Heart left ventricle (tissue), 13 donors: ENCODE measurements around the gene TIFAB.

ENCODE experiments used
- POLR2A ChIP-seq, 2 donors: fragments of 450-650 bp; IDR thresholded peaks; one replicate each; pipeline ENCODE4 v1.6.1; 2017; ENCODE audit warnings: antibody characterized with exemption in 2 of 2, mild to moderate bottlenecking in 2 of 2, moderate library complexity in 2 of 2
- TF ChIP-seq, protein P1 (sequence below), 12 donors: fragments of 200-600 bp; sonication (generic) in 4 of 12; IDR thresholded peaks; one replicate each; pipeline versions ENCODE4 v1.5.0 to v1.8.0; 2018 to 2022; ENCODE audit warnings: antibody characterized with exemption in 12 of 12, mild to moderate bottlenecking in 5 of 12
- donor health status: ischemic (EF 13 %, LVEDD 7.1; RV severe dilation, severe dysfunction).
- donor health status: DM: no; HTN: yes; CAD: no.
- donor health status: DM: no; HTN: no; CAD: no.
- donor health status: ischemic (EF 25% LVEDD 6.9; RV normal size, moderate dysfunction).
- donor health status: ischemic (EF 25% LVEDD 5.7; RV mildly dilated, moderate dysfunction).
- donor health status: ischemic (EF 35%, LVEDD 5.7; RV mildly dilated, moderate dysfunction).
- donor health status: nonischemic (EF 11% LVEDD 7.7; RV severe dilation, severe dysfunction).
- donor health status: DM: yes; HTN: yes; CAD: no.
- donor health status: PGD.
- donor health status: ischemic (EF 29% LVEDD 5.4; RV normal size, mild dysfunction).
- donor health status: nonischemic (EF 23%, LVEDD 6.1; RV moderate dilation, normal function).

DNA sequence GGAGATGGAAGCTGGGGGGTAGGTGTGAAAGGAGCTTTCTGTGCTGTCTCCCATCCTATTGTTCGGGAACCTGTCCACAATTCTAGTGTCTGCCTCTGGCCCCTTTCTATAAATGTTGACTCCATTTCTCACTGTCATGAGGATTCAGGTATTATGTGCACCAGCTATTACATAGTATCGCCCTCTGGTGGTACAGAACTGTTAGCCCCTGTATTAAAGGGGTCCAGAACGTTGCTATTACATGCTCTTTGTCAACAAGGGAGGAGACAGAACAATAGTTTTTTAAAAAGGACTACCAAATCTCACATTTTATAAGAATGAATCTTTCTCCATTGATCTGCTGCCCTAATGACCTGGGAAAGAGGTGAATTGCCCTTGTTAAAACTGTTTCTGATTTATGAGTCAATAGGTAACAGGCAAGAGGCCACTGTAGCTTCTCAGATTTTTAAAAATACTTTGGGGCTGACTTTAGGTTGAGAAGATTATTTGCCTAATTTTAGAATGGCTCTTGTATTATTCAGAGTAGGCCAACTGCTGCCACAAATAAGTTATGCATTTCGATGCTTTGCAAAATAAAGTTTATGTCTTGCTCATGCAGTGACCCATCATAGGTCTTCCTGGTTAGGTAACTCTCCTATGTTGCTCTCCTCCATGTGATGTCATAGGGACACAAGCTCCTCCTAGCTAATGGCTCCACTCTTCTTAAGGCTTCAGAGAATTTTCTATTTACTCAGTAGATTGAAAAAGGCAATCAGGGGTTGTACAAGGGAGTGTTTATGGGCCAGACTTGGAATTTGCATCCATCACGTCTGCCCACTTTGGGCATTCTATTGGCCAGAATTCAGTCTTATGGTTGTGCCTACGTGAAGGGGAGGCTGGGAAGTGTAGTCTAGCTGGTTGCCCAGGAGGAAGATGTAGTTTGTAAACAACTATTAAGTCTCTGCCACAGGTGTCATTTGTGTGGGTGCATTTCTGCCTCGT lies 25.8 kb downstream of the TIFAB start:
- TF ChIP-seq, protein P1, sequence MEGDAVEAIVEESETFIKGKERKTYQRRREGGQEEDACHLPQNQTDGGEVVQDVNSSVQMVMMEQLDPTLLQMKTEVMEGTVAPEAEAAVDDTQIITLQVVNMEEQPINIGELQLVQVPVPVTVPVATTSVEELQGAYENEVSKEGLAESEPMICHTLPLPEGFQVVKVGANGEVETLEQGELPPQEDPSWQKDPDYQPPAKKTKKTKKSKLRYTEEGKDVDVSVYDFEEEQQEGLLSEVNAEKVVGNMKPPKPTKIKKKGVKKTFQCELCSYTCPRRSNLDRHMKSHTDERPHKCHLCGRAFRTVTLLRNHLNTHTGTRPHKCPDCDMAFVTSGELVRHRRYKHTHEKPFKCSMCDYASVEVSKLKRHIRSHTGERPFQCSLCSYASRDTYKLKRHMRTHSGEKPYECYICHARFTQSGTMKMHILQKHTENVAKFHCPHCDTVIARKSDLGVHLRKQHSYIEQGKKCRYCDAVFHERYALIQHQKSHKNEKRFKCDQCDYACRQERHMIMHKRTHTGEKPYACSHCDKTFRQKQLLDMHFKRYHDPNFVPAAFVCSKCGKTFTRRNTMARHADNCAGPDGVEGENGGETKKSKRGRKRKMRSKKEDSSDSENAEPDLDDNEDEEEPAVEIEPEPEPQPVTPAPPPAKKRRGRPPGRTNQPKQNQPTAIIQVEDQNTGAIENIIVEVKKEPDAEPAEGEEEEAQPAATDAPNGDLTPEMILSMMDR (IDR thresholded peaks at IDR 0.05) = peak; percentile 57 to 76 (median 64)
- TF ChIP-seq POLR2A (IDR thresholded peaks at IDR 0.05) = no peak
